ENCODE measurements around the gene INPP5A. TPM values are rescaled to one million over a fixed set of nuclear protein-coding genes. Genes with fewer than 3 reads are reported as not detected.

Gene INPP5A
- total RNA-seq, 4 donors from 2014 or later, result 34.8 to 80.8 (median 52.8) TPM

DNA sequence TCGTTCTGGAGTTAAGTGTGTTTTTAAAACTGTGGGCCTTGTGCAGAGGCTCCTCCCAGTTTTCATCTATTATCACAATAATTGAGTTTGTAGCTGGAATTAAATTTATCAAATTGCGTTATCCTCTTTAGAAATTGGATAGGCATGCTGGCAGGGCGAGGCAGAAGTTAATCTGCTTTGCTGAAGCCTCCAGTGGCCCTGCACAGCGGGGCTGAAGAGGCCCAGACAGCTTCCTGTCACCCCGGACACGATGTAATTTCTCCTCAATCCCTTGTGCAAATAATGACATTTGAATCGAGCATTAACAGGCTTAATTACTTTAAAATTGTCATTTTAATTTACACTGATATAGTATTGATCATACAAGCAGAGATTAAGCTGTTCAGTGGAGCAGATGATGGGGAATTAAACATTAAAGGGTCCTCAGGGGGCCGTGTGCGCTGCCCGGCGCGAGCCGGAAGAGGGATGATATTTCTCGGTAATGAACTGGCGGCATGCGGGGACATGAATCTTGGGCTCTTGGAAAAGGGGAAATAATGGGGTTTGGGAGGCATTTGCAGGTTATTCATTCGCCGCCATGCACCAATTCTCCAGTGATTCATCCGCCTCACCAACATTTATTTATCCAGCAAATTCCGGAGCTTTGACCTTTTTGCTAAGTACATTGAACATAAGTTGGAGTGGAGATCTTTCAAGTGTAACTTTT is 129.9 kb downstream of the INPP5A start:
- no peak overlapping the region for H3K27ac ChIP-seq
- TF ChIP-seq EP300 (IDR thresholded peaks at IDR 0.05; ENCODE audit: low read depth), result no peak
- no peak for TF ChIP-seq POLR2AphosphoS5 (IDR thresholded peaks at IDR 0.05)
- TF ChIP-seq, protein P1, sequence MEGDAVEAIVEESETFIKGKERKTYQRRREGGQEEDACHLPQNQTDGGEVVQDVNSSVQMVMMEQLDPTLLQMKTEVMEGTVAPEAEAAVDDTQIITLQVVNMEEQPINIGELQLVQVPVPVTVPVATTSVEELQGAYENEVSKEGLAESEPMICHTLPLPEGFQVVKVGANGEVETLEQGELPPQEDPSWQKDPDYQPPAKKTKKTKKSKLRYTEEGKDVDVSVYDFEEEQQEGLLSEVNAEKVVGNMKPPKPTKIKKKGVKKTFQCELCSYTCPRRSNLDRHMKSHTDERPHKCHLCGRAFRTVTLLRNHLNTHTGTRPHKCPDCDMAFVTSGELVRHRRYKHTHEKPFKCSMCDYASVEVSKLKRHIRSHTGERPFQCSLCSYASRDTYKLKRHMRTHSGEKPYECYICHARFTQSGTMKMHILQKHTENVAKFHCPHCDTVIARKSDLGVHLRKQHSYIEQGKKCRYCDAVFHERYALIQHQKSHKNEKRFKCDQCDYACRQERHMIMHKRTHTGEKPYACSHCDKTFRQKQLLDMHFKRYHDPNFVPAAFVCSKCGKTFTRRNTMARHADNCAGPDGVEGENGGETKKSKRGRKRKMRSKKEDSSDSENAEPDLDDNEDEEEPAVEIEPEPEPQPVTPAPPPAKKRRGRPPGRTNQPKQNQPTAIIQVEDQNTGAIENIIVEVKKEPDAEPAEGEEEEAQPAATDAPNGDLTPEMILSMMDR (IDR thresholded peaks at IDR 0.05), result no peak
- TF ChIP-seq POLR2A (IDR thresholded peaks at IDR 0.05), result no peak

DNA sequence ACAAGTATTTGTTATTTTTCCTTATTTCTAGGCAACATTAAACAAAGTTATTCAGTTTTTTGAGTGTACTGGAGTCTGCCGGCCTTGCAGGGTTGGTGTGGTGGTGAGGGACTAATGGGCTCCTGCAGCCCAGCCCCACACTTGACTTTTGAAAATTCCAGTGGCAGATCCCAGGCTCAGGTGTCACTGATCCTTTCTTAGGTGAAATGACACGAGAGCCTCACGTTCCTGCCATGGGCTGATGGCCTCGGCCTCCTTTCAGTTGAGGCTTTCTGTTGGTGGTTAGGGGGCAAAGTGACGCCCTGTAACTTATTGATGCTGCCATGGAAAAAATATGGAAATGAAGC is 130.4 kb downstream of the INPP5A start:
- no peaks in the 10 kb centered on the region for H3K36me3 ChIP-seq
- H3K4me1 ChIP-seq, result no peaks in the 10 kb centered on the region
- TF ChIP-seq, protein P1 (IDR thresholded peaks at IDR 0.05), result no peak
- TF ChIP-seq POLR2AphosphoS5 (IDR thresholded peaks at IDR 0.05) (no peak), POLR2A (IDR thresholded peaks at IDR 0.05) (no peak), EP300 (IDR thresholded peaks at IDR 0.05; ENCODE audit: low read depth) (no peak)
- DNase-seq, result no peak
- no peak overlapping the region for H3K4me3 ChIP-seq
- no peaks in the 10 kb centered on the region for H3K9me3 ChIP-seq
- in situ Hi-C loops (cut with MboI; ENCODE audit: low pct_ligation_motif_present in 1 of 4, low pct_unique_long_range_greater_than_20kb in 1 of 4, low sequenced_read_pairs in 3 of 4) (no loop called here), intact Hi-C loops (cut with DNase I; ENCODE audit: low total_unique reads) (no loop called here)
- no peaks in the 10 kb centered on the region for H3K27me3 ChIP-seq
- no peak overlapping the region for H3K27ac ChIP-seq
- 86 to 93% methylated on average over 3 to 5 of the region's 5 CpGs for WGBS, 2 donors (ENCODE audit: low coverage in 1 of 2)

More for the DNA sequence above, 129.9 kb downstream of the INPP5A start:
- intact Hi-C loops (cut with DNase I; ENCODE audit: low total_unique reads), result no loop called here
- H3K9me3 ChIP-seq, result no peaks in the 10 kb centered on the region
- no peaks in the 10 kb centered on the region for H3K36me3 ChIP-seq
- no peaks in the 10 kb centered on the region for H3K4me1 ChIP-seq
- DNase-seq, result no peak
- no peaks in the 10 kb centered on the region for H3K27me3 ChIP-seq
- 80 to 82% methylated on average over 20 of the region's 20 CpGs for WGBS, 2 donors (ENCODE audit: low coverage in 1 of 2)
- in situ Hi-C loops (cut with MboI; ENCODE audit: low pct_ligation_motif_present in 1 of 4, low pct_unique_long_range_greater_than_20kb in 1 of 4, low sequenced_read_pairs in 3 of 4), result no loop called here
- H3K4me3 ChIP-seq, result no peak overlapping the region

DNA sequence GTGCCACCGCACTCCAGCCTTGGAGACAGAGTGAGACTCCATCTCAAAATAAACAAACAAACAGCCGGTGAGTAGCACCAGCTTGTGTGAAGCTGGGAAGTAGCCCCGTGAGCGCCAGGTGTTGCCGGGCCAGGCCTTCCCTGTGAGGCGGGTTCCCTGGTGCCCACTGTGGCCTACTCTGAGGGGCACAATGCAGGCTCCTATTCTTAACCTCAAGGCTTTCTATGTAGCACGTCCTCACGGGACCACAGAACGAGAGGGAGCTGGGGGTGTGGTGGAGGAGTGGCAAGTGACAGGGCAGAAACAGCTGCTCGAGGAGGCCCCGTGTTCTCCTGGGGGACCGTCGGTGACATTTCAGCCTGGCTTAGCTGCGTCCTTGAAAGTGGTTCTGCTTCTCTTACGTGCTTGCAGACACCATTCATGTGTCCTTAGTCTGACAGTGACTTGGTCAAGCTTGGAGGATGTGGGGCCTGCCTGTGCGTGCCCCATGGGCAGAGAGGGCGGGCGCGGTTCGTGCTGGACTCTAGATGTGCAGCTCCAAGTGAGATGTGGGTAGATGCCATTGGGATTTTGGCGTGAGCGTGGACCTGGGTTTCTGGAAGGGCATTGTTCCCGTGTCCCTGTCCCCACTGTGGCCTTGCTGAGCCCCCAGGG is 131.7 kb downstream of the INPP5A start:
- Histone ChIP-seq H3K4me1 (no peaks in the 10 kb centered on the region), H3K27me3 (no peaks in the 10 kb centered on the region), H3K4me3 (no peak overlapping the region), H3K36me3 (no peaks in the 10 kb centered on the region), H3K27ac (no peak overlapping the region), H3K9me3 (no peaks in the 10 kb centered on the region)
- in situ Hi-C loops (cut with MboI; ENCODE audit: low pct_ligation_motif_present in 1 of 4, low pct_unique_long_range_greater_than_20kb in 1 of 4, low sequenced_read_pairs in 3 of 4) (no loop called here), intact Hi-C loops (cut with DNase I; ENCODE audit: low total_unique reads) (no loop called here)
- no peak for DNase-seq
- WGBS, 2 donors (ENCODE audit: low coverage in 1 of 2), result 90% methylated on average over 23 of the region's 23 CpGs; no CpG with 5 or more reads in 1 of the 2 donors
- TF ChIP-seq POLR2A (IDR thresholded peaks at IDR 0.05), result no peak
- TF ChIP-seq EP300 (IDR thresholded peaks at IDR 0.05; ENCODE audit: low read depth), result no peak
- TF ChIP-seq, protein P1 (IDR thresholded peaks at IDR 0.05), result no peak
- TF ChIP-seq POLR2AphosphoS5 (IDR thresholded peaks at IDR 0.05), result no peak

DNA sequence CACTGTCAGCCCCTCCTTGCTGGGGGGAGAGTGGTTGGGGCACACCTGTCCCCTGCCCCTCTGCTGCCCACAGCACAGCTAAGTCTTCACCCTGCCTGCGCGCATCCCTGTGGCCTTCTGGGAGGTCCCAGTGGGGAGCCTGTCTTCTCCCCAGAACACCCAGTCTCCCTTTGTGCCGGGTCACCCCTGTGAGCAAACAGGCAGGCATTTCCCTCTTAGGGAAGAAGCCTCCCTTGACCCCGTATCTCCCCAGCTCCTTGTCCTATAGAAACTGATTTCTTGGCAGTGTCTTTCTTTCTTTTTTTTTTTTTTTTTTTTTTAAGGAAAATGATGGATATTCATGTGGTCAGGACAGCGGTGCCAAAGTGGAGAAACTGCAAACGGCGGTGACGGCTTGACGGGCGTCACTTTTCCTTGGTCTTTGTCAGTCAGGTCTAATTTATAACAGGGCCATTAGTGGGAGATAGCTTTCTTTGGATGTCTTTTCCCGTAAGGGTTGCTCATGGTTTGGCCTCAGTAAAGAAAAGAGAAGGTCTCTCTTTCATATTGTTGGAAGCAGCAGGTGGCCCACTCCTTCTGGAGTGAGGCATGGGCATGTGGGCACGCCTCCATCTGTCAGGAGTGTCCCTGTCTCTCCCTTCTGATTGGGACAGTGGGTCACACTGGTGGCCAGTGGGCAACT is 133.1 kb downstream of the INPP5A start:
- no peaks in the 10 kb centered on the region for H3K9me3 ChIP-seq
- H3K27ac ChIP-seq, result no peak overlapping the region
- no peaks in the 10 kb centered on the region for H3K36me3 ChIP-seq
- no peaks in the 10 kb centered on the region for H3K4me1 ChIP-seq
- in situ Hi-C loops (cut with MboI; ENCODE audit: low pct_ligation_motif_present in 1 of 4, low pct_unique_long_range_greater_than_20kb in 1 of 4, low sequenced_read_pairs in 3 of 4), result no loop called here
- intact Hi-C loops (cut with DNase I; ENCODE audit: low total_unique reads), result no loop called here
- no peak overlapping the region for H3K4me3 ChIP-seq
- DNase-seq, result no peak
- TF ChIP-seq, protein P1 (IDR thresholded peaks at IDR 0.05), result no peak
- TF ChIP-seq POLR2AphosphoS5 (IDR thresholded peaks at IDR 0.05), result no peak
- no peak for TF ChIP-seq EP300 (IDR thresholded peaks at IDR 0.05; ENCODE audit: low read depth)
- TF ChIP-seq POLR2A (IDR thresholded peaks at IDR 0.05), result no peak
- WGBS, 2 donors (ENCODE audit: low coverage in 1 of 2), result 94 to 98% methylated on average over 7 to 12 of the region's 12 CpGs
- no peaks in the 10 kb centered on the region for H3K27me3 ChIP-seq

Data from transverse colon (tissue), 4 donors.